Stimulated activated CD4-positive, alpha-beta T cell treated with anti-CD3 and anti-CD28 coated beads, Interleukin-1b, Interleukin-23, amount 100 ng/mL, for 1 hour (primary cell): ENCODE data around the gene DKC1.
"Not testable (repeated sequence)": the region's sequence is repeated elsewhere in the genome, so short reads cannot be mapped to it uniquely, and the experiment has no call there.

Source experiments
- DNase-seq, 2 donors: peaks; one replicate each; pipeline ENCODE4 v3.0.0-alpha.2; 2020; ENCODE audit warnings: low read depth in 2 of 2

Gene DKC1

GRCh38 chrX:154818916-154819770 is 56.5 kb downstream of the DKC1 start:
- no peak for DNase-seq

DNA sequence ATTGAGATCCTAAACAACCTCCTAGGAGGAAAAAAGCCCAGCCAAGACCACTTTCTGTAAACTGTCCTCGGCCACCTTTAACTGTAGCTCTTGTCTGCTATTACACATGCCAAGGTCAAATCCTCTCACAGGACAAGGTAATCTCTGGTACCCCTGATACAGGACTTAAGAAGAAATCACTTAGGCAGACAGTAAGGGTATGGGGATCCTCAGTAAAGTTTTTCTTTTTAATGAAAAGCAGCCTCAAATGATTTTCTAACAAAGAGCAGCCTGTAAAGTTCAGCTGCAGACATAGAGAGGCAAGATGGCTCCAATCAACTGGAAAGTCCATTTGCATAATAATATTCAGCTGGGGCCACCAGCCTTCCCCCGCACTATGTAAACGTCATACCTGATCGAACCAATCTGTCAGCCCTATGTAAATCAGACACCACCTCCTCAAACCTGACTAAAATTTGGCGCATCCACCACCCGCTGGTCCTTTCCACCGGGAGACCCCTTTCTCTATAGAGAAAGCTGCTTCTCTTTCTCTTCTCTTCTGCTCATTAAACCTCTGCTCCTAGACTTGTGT is 57.2 kb downstream of the DKC1 start:
- no peak for DNase-seq

- DNase-seq: no peak
Observed at GRCh38 chrX:154821523-154821922, 58.9 kb downstream of the DKC1 start.

DNA sequence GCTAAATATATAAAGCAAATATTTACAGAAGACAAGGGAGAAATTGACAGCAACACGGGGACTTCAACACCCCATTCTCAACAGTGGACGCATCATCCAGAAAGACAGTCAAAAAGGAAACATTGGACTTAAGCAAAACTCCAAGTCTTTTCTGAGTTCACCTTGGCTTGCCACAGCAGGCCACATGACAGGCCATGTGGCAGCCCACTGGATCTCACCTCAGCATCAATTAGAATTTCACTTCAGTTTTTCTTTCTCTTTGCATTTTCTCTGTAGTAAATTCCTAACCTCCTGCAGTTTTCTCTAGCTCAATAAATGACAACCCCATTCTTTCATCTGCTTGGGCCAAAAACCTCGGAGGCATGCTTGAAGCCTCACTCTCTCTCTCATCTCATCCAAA is 59.4 kb downstream of the DKC1 start:
- DNase-seq: no peak

DNA sequence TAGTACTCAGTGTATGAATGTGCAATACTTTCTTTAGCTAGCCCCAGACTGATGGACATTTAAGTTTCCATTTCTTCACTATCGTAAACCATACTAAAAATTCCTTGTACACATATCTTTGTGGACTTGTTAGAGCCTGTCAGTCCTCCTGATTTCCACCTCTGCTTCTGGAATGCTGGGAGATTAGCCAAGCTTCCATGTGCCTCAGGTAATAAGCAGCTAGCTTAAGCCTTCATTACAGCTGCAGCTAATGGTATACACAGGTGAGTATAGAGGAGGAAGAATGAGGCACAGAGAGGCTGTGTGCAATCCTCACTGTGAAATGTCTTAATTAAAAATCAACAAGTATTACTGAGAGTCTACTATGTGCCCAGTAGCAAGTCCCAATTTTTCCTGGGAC is 62.0 kb downstream of the DKC1 start:
- DNase-seq: no peak

- DNase-seq: not testable (repeated sequence)
Observed at GRCh38 chrX:154825586-154825985, 62.9 kb downstream of the DKC1 start.
